H1 (cell line): Measurements from ENCODE around the gene RAB1A. TPM values are rescaled to one million over a fixed set of nuclear protein-coding genes. Genes with fewer than 3 reads are reported as not detected.

ENCODE experiments used
- CTCF ChIA-PET: fragments of 300-600 bp; sonication (Branson Sonifier 250); formaldehyde crosslinking; loops from one replicate; lab custom pipeline; 2021; ENCODE audit not compliant: partially characterized antibody; lab: Charles Lee
- POLR2A ChIA-PET: fragments of 300-600 bp; sonication (Branson Sonifier 250); formaldehyde crosslinking; loops from one replicate; lab custom pipeline; 2021; ENCODE audit warnings: inconsistent platforms; ENCODE audit not compliant: partially characterized antibody; lab: Charles Lee
- DNase-seq, 2 experiments: peaks; one replicate each; pipeline versions ENCODE4 v3.0.0 to v3.0.0-alpha.2; 2010 to 2022; ENCODE audit warnings: low spot score in 2 of 2, low read depth in 1 of 2, mixed read lengths in 1 of 2
- FAIRE-seq: peaks from 2 replicates; lab custom pipeline; 2011; peaks lifted over from hg19 to GRCh38; lab: Jason Lieb, UNC
- H2AFZ ChIP-seq: 2 replicates; pipeline ENCODE4 v1.8.1; 2012; ENCODE audit warnings: low read length, inconsistent platforms
- H2AK5ac ChIP-seq: 2 replicates; pipeline ENCODE4 v1.6.1; 2013; ENCODE audit warnings: low read depth, low read length
- H2BK120ac ChIP-seq: replicated peaks from 2 replicates; pipeline ENCODE3; 2013; ENCODE audit warnings: low read depth, low read length, inconsistent platforms
- H2BK12ac ChIP-seq: 2 replicates; pipeline ENCODE4 v1.6.1; 2013; ENCODE audit warnings: low read depth, low read length
- H2BK15ac ChIP-seq: 2 replicates; pipeline ENCODE4 v1.6.1; 2013; ENCODE audit warnings: low read length
- H2BK20ac ChIP-seq: 2 replicates; pipeline ENCODE4 v1.6.1; 2013; ENCODE audit warnings: low read length
- H2BK5ac ChIP-seq: 2 replicates; pipeline ENCODE4 v1.6.1; 2013; ENCODE audit warnings: low read depth, low read length
- H3K14ac ChIP-seq: 2 replicates; pipeline ENCODE4 v1.6.1; 2013; ENCODE audit warnings: inconsistent platforms; ENCODE audit not compliant: insufficient read length
- H3K18ac ChIP-seq: 2 replicates; pipeline ENCODE4 v1.6.1; 2013; ENCODE audit warnings: low read length; ENCODE audit errors: extremely low read depth
- H3K23ac ChIP-seq: 2 replicates; pipeline ENCODE4 v1.6.1; 2013; ENCODE audit warnings: inconsistent platforms; ENCODE audit not compliant: insufficient read length
- H3K23me2 ChIP-seq: 2 replicates; pipeline ENCODE4 v1.6.1; 2013; ENCODE audit warnings: low read depth, low read length
- H3K27ac ChIP-seq: 2 replicates; pipeline ENCODE4 v1.6.1; 2011; ENCODE audit warnings: low read depth, low read length, inconsistent platforms
- H3K27me3 ChIP-seq, 4 experiments: replicated peaks in 1 of 4; 1 replicate in 1 of 4; 2 replicates in 3 of 4; pipeline versions ENCODE4 v1.6.1 to v1.8.1; 2011 to 2013; ENCODE audit warnings: low read length in 3 of 4, mild to moderate bottlenecking in 3 of 4, inconsistent platforms in 2 of 4, mixed read lengths in 2 of 4, moderate library complexity in 1 of 4; ENCODE audit not compliant: control insufficient read depth in 3 of 4, insufficient read depth in 3 of 4; ENCODE audit errors: extremely low read depth in 1 of 4
- H3K36me3 ChIP-seq, 4 experiments: 2 replicates each; pipeline versions ENCODE4 v1.6.1 to v1.8.1; 2011 to 2013; ENCODE audit warnings: mild to moderate bottlenecking in 4 of 4, low read length in 3 of 4, moderate library complexity in 2 of 4, control low read depth in 1 of 4, inconsistent platforms in 1 of 4; ENCODE audit not compliant: insufficient read depth in 4 of 4, control insufficient read depth in 2 of 4
- H3K4ac ChIP-seq: replicated peaks from 2 replicates; pipeline ENCODE3; 2013; ENCODE audit warnings: low read length, low read depth, mixed read lengths, inconsistent platforms; ENCODE audit not compliant: insufficient read length
- H3K4me1 ChIP-seq, 4 experiments: replicated peaks in 1 of 4; 1 replicate in 1 of 4; 2 replicates in 3 of 4; pipeline versions ENCODE4 v1.6.1 to v1.8.1; 2011 to 2013; ENCODE audit warnings: low read length in 3 of 4, inconsistent platforms in 2 of 4, mixed read lengths in 1 of 4; ENCODE audit not compliant: insufficient read depth in 4 of 4, control insufficient read depth in 3 of 4
- H3K4me2 ChIP-seq, 2 experiments: 2 replicates each; pipeline versions ENCODE4 v1.6.1 to v1.8.1; 2011 to 2013; ENCODE audit warnings: low read depth in 2 of 2, low read length in 2 of 2, control low read depth in 1 of 2, inconsistent platforms in 1 of 2, mild to moderate bottlenecking in 1 of 2; ENCODE audit not compliant: insufficient read depth in 1 of 2
- H3K4me3 ChIP-seq, 4 experiments: fragments of 200-600, 300-600 bp in 1 of 4; sonication (generic), shearing (Covaris generic), sonication (Bioruptor Twin) in 1 of 4; 2 replicates each; pipeline versions ENCODE4 v1.5.1 to v1.8.1; 2011 to 2016; ENCODE audit warnings: low read length in 4 of 4, low read depth in 3 of 4, control low read depth in 2 of 4, inconsistent platforms in 2 of 4, mild to moderate bottlenecking in 2 of 4, mixed read lengths in 1 of 4, moderate library complexity in 1 of 4; ENCODE audit not compliant: insufficient read depth in 2 of 4; ENCODE audit errors: extremely low read depth in 1 of 4
- H3K56ac ChIP-seq: replicated peaks from 2 replicates; pipeline ENCODE3; 2013; ENCODE audit warnings: low read depth, mild to moderate bottlenecking, mixed read lengths, low read length, inconsistent platforms; ENCODE audit not compliant: insufficient read length
- H3K79me1 ChIP-seq: 2 replicates; pipeline ENCODE4 v1.6.1; 2013; ENCODE audit warnings: low read depth, low read length, control low read depth
- H3K79me2 ChIP-seq, 2 experiments: 2 replicates each; pipeline versions ENCODE4 v1.6.1 to v1.8.1; 2012 to 2013; ENCODE audit warnings: low read length in 2 of 2, mild to moderate bottlenecking in 2 of 2, inconsistent platforms in 1 of 2; ENCODE audit not compliant: insufficient read depth in 2 of 2, control insufficient read depth in 1 of 2
- H3K9ac ChIP-seq, 4 experiments: replicated peaks in 1 of 4; 1 replicate in 1 of 4; 2 replicates in 3 of 4; pipeline versions ENCODE4 v1.6.1 to v1.8.1; 2011 to 2013; ENCODE audit warnings: low read depth in 3 of 4, low read length in 3 of 4, control low read depth in 2 of 4, mild to moderate bottlenecking in 2 of 4, moderate library complexity in 2 of 4, inconsistent platforms in 1 of 4; ENCODE audit errors: extremely low read depth in 1 of 4
- H3K9me3 ChIP-seq, 2 experiments: 2 replicates each; pipeline versions ENCODE4 v1.6.1 to v1.8.1; 2012 to 2013; ENCODE audit warnings: mild to moderate bottlenecking in 2 of 2, moderate library complexity in 2 of 2, control low read depth in 1 of 2, inconsistent platforms in 1 of 2, low read depth in 1 of 2, low read length in 1 of 2, mixed read lengths in 1 of 2; ENCODE audit not compliant: insufficient read depth in 2 of 2
- H4K20me1 ChIP-seq, 2 experiments: replicated peaks in 1 of 2; 2 replicates each; pipeline versions ENCODE3 to v1.8.1; 2011 to 2013; ENCODE audit warnings: inconsistent platforms in 2 of 2, low read length in 2 of 2, mild to moderate bottlenecking in 1 of 2; ENCODE audit not compliant: insufficient read depth in 2 of 2, control insufficient read depth in 1 of 2
- H4K5ac ChIP-seq: 2 replicates; pipeline ENCODE4 v1.6.1; 2013; ENCODE audit warnings: low read length, low read depth, mixed read lengths, inconsistent platforms; ENCODE audit not compliant: insufficient read length
- H4K8ac ChIP-seq: 2 replicates; pipeline ENCODE4 v1.8.0; 2013; ENCODE audit warnings: mild to moderate bottlenecking, moderate library complexity, low read length, inconsistent platforms; ENCODE audit not compliant: insufficient read depth; ENCODE audit errors: extremely low read depth
- H4K91ac ChIP-seq: replicated peaks from 2 replicates; pipeline ENCODE3; 2013; ENCODE audit warnings: low read length, mixed read lengths, inconsistent platforms; ENCODE audit not compliant: insufficient read length
- ATF3 ChIP-seq: IDR thresholded peaks from 2 replicates; pipeline ENCODE4 v1.6.1; 2011; ENCODE audit warnings: low read depth, mild to moderate bottlenecking, low read length; ENCODE audit not compliant: insufficient read depth
- CHD1 ChIP-seq: IDR thresholded peaks from 2 replicates; pipeline ENCODE4 v1.6.1; 2012; ENCODE audit warnings: low read depth, low read length, improper control_type of control experiment
- CTCF ChIP-seq, 3 experiments: IDR thresholded peaks; 1 replicate in 2 of 3; 2 replicates in 1 of 3; pipeline versions ENCODE4 v1.5.1 to v1.6.1; 2011; ENCODE audit warnings: low read length in 3 of 3, mild to moderate bottlenecking in 3 of 3, inconsistent platforms in 2 of 3, low read depth in 1 of 3, moderate library complexity in 1 of 3; ENCODE audit not compliant: insufficient read depth in 1 of 3; ENCODE audit errors: control extremely low read depth in 1 of 3
- GTF2F1 ChIP-seq: IDR thresholded peaks from 2 replicates; pipeline ENCODE4 v1.6.1; 2012; ENCODE audit warnings: low read depth, low read length, improper control_type of control experiment, borderline replicate concordance
- KDM1A ChIP-seq: fragments of 200-600, 300-600 bp; sonication (generic); IDR thresholded peaks from 2 replicates; pipeline ENCODE4 v1.7.1; 2016; ENCODE audit warnings: mild to moderate bottlenecking, low read length, borderline replicate concordance
- RAD21 ChIP-seq, 2 experiments: IDR thresholded peaks in 1 of 2; conservative IDR thresholded peaks in 1 of 2; 2 replicates each; pipeline ENCODE4 v1.6.1; 2011; ENCODE audit warnings: low read depth in 2 of 2, low read length in 2 of 2, improper control_type of control experiment in 1 of 2, inconsistent platforms in 1 of 2, mild to moderate bottlenecking in 1 of 2, moderate library complexity in 1 of 2
- SRF ChIP-seq: IDR thresholded peaks from 2 replicates; pipeline ENCODE4 v1.6.1; 2011; ENCODE audit warnings: mild to moderate bottlenecking, low read depth, low read length, moderate library complexity
- WGBS, 2 experiments: shearing (Covaris generic) in 1 of 2; methylation state at CpG; one replicate each; pipeline versions ENCODE4 v1.1.6 to v1.1.7; 2013 to 2015; ENCODE audit warnings: low lambda C conversion rate in 2 of 2, mixed read lengths in 2 of 2, inconsistent platforms in 1 of 2, low coverage in 1 of 2, missing lambda C conversion rate in 1 of 2; ENCODE audit not compliant: insufficient replicate concordance in 2 of 2, insufficient coverage in 1 of 2, insufficient read length in 1 of 2; ENCODE audit errors: extremely low coverage in 1 of 2, missing lambda C conversion rate in 1 of 2; 5-methylcytosine and 5-hydroxymethylcytosine counted together
- polyA plus RNA-seq, 7 experiments: library from polyadenylated mRNA; depleted of rRNA in 3 of 7; stranded (reverse) in 5 of 7; unstranded in 2 of 7; fragments of >200 nt in 5 of 7; fragments of 200-250 nt in 2 of 7; gene quantifications; 1 replicate in 5 of 7; 2 replicates in 1 of 7; 4 replicates in 1 of 7; pipeline versions ENCODE4 v1.2.1 to v1.2.3, GENCODE V29; 2011 to 2013; ENCODE audit warnings: missing spikeins in 2 of 7, mixed read lengths in 2 of 7
- total RNA-seq: library from RNA; stranded (reverse); fragmentation: NEBNext Ultra II Directional; extraction: Animal tissue kit (Norgen Biotek cat#: 25700); gene quantifications from 2 replicates; pipeline ENCODE4 v1.2.1, GENCODE V29; 2021

RAB1A gene
- total and polyA plus RNA-seq, 2 of the 8 experiments (the other 6 are each of a cell fraction or from before 2014, with no cell fraction given), result 77.9 to 120 TPM

GRCh38 chr2:65071499-65072180 is 58.3 kb downstream of the RAB1A start:
- Histone ChIP-seq H2BK20ac (no peak overlapping the region), H2AK5ac (no peak overlapping the region), H3K56ac (no peak overlapping the region), H3K27me3 (no peaks in the 10 kb centered on the region), H2AFZ (no peak overlapping the region), H3K79me1 (peaks cover 10% of the 10 kb centered on the region; the same call in 1 of the 2 replicates), H3K4ac (no peak overlapping the region), H3K14ac (no peak overlapping the region), H3K18ac (no peak overlapping the region), H3K23me2 (no peaks in the 10 kb centered on the region), H3K9ac (no peak overlapping the region), H3K4me3 (no peak overlapping the region), H4K20me1 (peaks cover 18 to 20% of the 10 kb centered on the region in 2 experiments), H3K79me2 (peaks cover 0 to 20% of the 10 kb centered on the region in 2 experiments; a peak in 2 of 4 replicates), H3K23ac (no peak overlapping the region), H3K27ac (no peak overlapping the region), H4K8ac (peak overlapping the region; percentile 51; the same call in 1 of the 2 replicates), H3K9me3 (no peaks in the 10 kb centered on the region), H2BK12ac (no peak overlapping the region), H2BK15ac (no peak overlapping the region), H3K36me3 (peaks cover 20 to 71% (median 38%) of the 10 kb centered on the region in 4 experiments), H4K5ac (no peak overlapping the region), H4K91ac (no peak overlapping the region), H2BK120ac (no peak overlapping the region), H3K4me2 (no peak overlapping the region), H2BK5ac (no peak overlapping the region), H3K4me1 (peaks cover 0 to 7% (median 4%) of the 10 kb centered on the region in 4 experiments; a peak in 5 of 7 replicates)
- CTCF ChIA-PET, result interaction anchor here (0.6 to 2.6 kb wide), 17 partner anchors 12 to 154 kb away, joined by 3 to 20 read pairs (median 3); no protein-coding TSS in a partner anchor
- peak in 1 of 2 experiments; percentile 61 for DNase-seq
- FAIRE-seq, result no peak
- WGBS, 2 experiments, result 89% methylated on average over 13 of the region's 14 CpGs; no CpG with 5 or more reads in 1 of the 2 experiments
- no peak for TF ChIP-seq KDM1A
- no peak for TF ChIP-seq ATF3
- peak; percentile 43 to 58 (median 49) for TF ChIP-seq CTCF (IDR thresholded peaks at IDR 0.05; ENCODE audit: control extremely low read depth in 1 of 3, insufficient read depth in 1 of 3, low read depth in 1 of 3, low read length in 3 of 3)
- peak; percentile 16 to 46; a peak in 3 of 4 replicates for TF ChIP-seq RAD21 (IDR thresholded peaks at IDR 0.05 in 1 of 2, conservative IDR thresholded peaks at IDR 0.05 in 1 of 2; ENCODE audit: low read depth in 2 of 2, low read length in 2 of 2)
- TF ChIP-seq SRF, result no peak
- no peak for TF ChIP-seq CHD1
- TF ChIP-seq GTF2F1, result no peak
- POLR2A ChIA-PET, result interaction anchor here (0.6 to 1.6 kb wide), 6 partner anchors 12 to 99 kb away, joined by 3 to 4 read pairs (median 3); partner anchors contain the start of gene CEP68
